H1 (cell line): Measurements from ENCODE around the gene TLK2. TPM values are rescaled to one million over a fixed set of nuclear protein-coding genes. Genes with fewer than 3 reads are reported as not detected.

Source experiments
- JUND ChIP-seq: IDR thresholded peaks from 2 replicates; pipeline ENCODE4 v1.6.1; 2011; ENCODE audit warnings: mild to moderate bottlenecking, improper control_type of control experiment, low read length
- polyA plus RNA-seq, 7 experiments: library from polyadenylated mRNA; depleted of rRNA in 3 of 7; stranded (reverse) in 5 of 7; unstranded in 2 of 7; fragments of >200 nt in 5 of 7; fragments of 200-250 nt in 2 of 7; gene quantifications; 1 replicate in 5 of 7; 2 replicates in 1 of 7; 4 replicates in 1 of 7; pipeline versions ENCODE4 v1.2.1 to v1.2.3, GENCODE V29; 2011 to 2013; ENCODE audit warnings: missing spikeins in 2 of 7, mixed read lengths in 2 of 7
- total RNA-seq: library from RNA; stranded (reverse); fragmentation: NEBNext Ultra II Directional; extraction: Animal tissue kit (Norgen Biotek cat#: 25700); gene quantifications from 2 replicates; pipeline ENCODE4 v1.2.1, GENCODE V29; 2021
- TF ChIP-seq, protein P1 (sequence below): IDR thresholded peaks from 2 replicates; pipeline ENCODE4 v1.6.1; 2012; ENCODE audit warnings: inconsistent platforms

Gene TLK2
- total and polyA plus RNA-seq, 2 of the 8 experiments (the other 6 are each of a cell fraction or from before 2014, with no cell fraction given), result 43.1 to 59.9 TPM

DNA sequence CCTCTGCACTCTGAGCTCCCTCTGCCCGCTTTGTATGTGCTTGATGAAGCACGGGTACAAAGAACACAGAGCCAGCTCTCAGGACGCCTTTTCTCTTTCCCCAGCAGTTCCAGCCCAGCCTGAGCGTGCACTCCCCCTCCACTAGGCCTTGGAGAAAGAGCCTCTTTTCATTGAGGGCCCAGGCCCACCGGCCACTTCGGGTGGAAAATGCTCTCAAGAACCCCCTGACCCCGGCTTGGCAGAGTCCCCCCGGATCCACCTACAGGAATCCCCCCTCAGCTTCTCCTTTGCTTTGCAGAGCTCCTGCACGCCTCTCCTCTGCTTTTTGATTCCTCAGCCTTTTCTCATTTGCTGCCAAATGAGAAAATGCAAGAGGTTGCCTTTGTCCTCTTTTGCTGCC, 179.1 kb downstream of the TLK2 start (continued):
- TF ChIP-seq, protein P1, sequence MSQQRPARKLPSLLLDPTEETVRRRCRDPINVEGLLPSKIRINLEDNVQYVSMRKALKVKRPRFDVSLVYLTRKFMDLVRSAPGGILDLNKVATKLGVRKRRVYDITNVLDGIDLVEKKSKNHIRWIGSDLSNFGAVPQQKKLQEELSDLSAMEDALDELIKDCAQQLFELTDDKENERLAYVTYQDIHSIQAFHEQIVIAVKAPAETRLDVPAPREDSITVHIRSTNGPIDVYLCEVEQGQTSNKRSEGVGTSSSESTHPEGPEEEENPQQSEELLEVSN, result no peak
- TF ChIP-seq JUND, result no peak
